GDM1 (cell line): ENCODE data around the gene RAB27B.
"Not testable (repeated sequence)": the region's sequence is repeated elsewhere in the genome, so short reads cannot be mapped to it uniquely, and the experiment has no call there.

Experiments
- DNase-seq: peaks from one replicate; lab custom pipeline; 2025; lab: John Stamatoyannopoulos, UW

RAB27B gene

GRCh38 chr18:54815086-54815485 is 13.2 kb upstream of the RAB27B start:
- DNase-seq: no peak

GRCh38 chr18:54820785-54821275 is 7.4 kb upstream of the RAB27B start:
- not testable (repeated sequence) for DNase-seq

- no peak for DNase-seq
Measured at GRCh38 chr18:54822872-54823845, 5.1 kb upstream of the RAB27B start.

- no peak for DNase-seq
Measured at GRCh38 chr18:54824761-54825160, 3.5 kb upstream of the RAB27B start.

DNA sequence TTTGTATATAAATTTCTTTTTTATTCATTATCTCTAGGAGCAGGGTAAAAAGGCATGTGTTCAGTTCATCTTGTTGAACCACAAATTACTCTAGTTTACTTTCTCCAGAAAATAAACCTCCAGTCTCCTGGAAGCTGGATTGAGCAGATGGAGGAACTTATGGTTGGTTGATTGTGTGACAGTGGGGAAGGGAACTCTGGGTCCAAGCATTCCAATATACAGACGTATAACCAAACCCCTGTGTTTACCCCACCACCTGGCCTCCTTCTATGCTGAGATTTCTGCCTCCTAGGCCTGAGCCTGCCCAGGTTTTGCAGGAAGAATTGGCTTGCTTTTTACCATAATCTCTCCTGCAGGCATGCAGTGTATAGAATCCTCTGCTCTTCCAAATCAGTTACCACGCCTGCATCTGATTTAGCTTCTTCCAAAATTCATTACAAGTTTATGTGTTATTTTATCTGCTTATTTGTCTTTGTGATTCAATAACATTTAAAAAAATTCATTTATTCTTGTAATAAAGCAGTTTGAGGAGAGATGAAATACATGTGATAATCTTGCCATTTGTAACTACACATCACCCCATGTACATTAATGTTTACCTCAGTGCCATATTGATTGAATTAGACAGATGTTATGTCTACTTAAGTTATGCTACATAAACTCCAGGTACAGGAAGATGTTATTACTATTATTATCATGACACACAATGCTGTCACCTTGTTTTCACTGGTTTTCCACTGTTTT is 2.5 kb upstream of the RAB27B start:
- no peak for DNase-seq

DNA sequence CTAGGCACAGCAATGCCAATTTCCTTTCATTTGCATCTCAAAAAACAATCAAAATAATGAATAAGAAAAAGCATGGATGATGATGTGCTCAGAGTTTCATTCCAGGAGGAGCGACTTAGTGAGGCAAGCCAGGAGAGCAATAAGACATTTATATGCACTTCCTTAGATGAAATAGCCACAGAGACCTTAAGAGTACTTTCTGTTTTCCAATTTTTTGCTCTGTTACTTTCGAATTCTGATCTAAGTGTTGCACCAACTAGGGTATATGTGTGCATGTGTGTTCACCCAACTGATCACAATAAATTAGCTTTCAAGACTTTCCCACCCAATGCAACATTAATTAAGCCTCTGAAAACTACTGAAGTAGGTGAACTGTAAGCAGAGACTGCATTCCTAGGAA is 709 bp downstream of the RAB27B start:
- no peak for DNase-seq

DNA sequence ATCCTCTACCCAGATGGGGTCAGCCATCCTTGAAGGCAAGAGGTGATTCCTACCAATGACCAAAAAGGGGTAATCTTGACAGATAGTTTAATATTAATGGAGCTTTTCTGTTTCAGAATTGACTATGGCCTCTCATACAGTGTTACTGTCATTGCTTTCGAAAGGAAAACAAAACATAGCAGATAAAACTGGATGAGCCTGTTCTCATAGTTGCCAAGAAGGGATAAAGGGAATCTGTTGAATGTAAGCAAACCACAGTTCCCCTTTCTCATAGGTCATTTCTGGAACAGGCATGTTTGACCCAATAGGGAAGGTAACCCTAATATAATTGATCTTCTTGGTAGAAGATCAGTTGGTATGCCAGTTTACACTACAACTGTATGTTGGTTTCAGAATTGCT is 1.6 kb downstream of the RAB27B start:
- no peak for DNase-seq

DNA sequence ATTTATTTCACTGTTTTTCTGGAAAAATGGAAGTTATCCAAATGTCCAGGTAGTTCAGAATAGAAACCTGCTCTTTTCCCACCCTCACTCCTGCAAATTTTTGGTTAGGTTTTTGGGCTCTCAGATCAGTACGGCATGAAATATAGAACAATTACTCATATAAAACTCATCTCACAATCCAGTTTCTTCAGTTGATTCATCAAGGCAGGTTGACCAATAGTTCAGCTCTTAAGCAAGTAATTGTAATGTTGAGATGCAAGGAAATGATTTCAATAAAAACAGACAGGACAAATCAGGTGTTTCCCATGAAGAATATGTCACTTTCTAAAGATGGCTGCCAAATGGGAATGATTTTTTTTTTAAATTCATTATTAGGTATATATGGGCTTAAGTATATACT is 2.0 kb downstream of the RAB27B start:
- no peak for DNase-seq

DNA sequence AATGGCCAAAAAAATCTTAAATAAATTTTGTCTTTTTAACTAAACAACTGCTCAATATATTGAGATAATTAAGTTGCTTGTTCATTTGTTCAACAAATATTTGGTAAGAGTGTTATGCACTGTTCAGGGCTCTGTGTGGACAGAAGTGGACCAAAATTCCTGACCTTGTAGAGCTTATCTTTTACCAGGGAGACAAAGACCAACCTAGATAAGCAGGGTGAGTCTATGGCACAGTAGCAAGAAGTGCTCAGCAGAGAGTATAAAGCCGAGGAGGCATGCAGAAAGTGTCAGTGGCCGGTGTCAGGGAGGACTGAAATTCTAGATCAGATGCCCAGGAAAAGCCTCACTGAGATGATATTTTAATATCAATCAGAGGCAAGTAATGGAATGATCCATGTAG is 2.6 kb downstream of the RAB27B start:
- no peak for DNase-seq

GRCh38 chr18:54835944-54836343 is 7.7 kb downstream of the RAB27B start:
- DNase-seq: no peak

- no peak for DNase-seq
Measured at GRCh38 chr18:54843314-54843713, 15.0 kb downstream of the RAB27B start.

DNA sequence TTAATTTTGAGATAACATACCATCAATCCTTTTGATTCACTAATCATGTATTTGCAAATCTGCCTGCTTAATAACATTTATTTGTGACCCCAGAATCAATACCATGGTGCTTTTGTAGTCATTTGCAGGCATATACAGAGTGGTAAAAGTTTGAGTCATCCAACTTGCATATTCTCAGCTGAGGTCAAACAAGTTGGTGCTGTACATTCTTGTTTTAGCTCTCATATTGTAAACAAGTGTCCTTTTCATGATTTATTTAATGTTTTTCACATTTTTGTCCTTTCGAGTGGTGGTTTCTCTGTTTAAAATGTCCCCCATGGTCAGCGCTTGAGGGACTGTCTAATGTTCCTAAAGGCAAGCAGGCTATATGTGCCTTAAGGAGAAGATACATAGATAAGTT is 17.5 kb downstream of the RAB27B start:
- no peak for DNase-seq

DNA sequence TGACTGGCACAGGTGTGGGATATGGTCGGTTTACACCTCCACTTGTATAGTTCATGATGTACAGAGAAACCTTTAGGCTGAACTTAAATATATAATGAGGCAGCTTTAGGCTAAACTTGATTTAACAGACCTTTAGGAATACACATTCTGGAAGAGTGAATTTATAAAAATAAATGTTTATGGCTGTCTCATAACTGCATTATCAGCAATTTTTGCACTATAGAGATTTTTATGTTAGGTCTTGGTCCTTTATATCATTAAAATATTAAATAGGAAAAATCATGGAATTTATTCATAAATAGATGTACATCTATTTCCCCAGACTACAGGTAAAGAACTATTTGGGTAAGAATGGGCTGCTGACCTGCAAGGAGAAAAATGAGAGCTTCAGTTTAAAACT is 19.8 kb downstream of the RAB27B start:
- no peak for DNase-seq

DNA sequence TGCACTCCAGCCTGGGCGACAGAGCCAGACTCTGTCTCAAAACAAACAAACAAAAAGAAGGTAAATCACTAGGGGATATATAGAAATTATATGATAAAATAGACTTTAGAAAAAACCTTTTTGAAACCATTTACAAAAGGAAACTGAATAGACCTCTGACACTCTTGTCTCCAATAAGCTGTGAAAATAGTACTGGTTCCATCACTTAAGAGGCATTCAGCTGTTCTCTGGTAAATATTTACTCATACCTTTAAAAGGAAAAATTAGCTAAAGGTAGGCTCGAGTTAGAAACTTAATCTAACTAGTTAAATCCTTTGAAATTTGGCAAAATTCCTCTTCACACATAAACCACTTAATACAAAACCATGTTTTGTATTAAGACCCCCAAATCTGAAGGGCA is 21.4 kb downstream of the RAB27B start:
- no peak for DNase-seq

GRCh38 chr18:54850598-54850997 is 22.3 kb downstream of the RAB27B start:
- no peak for DNase-seq

GRCh38 chr18:54852780-54853675 is 24.8 kb downstream of the RAB27B start:
- DNase-seq: peak; percentile 54

DNA sequence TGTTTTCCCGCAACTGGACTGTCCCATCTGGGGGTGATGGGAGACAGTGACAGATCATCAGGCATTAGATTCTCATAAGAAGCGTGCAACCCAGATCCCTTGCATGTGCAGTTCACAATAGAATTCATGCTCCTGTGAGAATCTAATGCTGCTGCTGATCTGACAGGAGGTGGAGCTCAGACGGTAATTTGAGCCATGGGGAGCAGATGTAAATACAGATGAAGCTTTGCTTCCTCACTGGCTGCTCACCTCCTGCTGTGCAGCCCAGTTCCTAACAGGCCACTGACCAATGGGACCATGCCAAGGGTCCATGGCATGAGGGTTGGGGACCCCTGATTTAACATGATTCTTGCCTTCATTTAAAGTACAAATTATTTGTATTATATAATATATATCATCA is 26.8 kb downstream of the RAB27B start:
- not testable (repeated sequence) for DNase-seq

DNA sequence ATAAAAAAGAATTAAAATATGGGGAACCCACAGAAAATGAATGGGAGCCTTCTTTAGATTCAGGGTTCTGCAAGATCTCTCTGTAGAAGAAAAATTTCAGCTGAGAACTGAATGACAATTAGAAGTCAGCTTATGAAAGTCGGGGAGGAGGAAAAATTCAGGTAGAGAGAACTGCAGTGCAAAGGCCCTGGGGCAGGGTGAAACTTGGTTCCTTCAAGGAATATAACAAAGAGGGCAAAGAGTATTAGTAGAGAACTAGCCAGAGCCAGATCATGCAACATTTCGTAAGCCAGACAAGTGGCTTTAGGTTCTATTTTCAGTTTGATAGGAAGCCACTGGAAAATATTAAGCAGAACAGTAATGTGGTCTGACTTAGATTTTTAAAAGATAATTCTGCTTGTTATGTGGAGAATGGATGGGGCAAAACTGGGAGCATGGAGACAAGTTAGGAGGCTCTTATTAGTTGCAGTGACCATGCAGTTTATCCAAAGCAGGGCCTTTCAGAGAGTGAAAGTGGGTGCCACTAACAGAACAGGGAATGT is 27.9 kb downstream of the RAB27B start:
- no peak for DNase-seq

GRCh38 chr18:54857499-54857898 is 29.2 kb downstream of the RAB27B start:
- no peak for DNase-seq

- DNase-seq: no peak
Measured at GRCh38 chr18:54859667-54860421, 31.6 kb downstream of the RAB27B start.

- DNase-seq: no peak
Measured at GRCh38 chr18:54860941-54861340, 32.7 kb downstream of the RAB27B start.
